HG03280 (cell line): ENCODE data around the gene DSCAM.
"Not testable (repeated sequence)": the region's sequence is repeated elsewhere in the genome, so short reads cannot be mapped to it uniquely, and the experiment has no call there.

Experiments used
- ATAC-seq: cut with Tn5 transposase; IDR thresholded peaks from one replicate; pipeline ENCODE4 v1.9.1; 2021; ENCODE audit warnings: mild to moderate bottlenecking, moderate library complexity; ENCODE audit not compliant: unreplicated experiment

The DSCAM gene

GRCh38 chr21:40270047-40270446, 576.9 kb downstream of the DSCAM start:
- ATAC-seq = no peak

DNA sequence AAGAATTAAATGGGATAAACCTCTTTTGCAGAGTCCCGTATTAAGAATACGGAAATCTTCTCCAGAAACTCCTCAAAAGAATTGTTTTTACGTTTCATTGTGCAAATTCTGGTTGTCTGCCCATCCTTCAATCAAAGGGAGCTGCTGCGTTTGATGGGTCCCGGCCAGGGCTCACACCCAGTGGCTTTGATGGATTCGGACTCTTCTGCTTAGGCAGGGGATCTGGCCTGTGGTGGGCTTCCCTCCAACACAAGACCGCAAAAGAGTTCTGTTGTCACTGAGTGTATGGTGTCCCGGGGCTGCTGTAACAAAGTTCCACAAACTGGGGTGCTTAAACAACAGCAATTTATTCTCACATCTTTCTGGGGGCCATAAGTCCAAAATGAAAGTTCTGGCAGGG, 577.7 kb downstream of the DSCAM start:
- no peak for ATAC-seq

DNA sequence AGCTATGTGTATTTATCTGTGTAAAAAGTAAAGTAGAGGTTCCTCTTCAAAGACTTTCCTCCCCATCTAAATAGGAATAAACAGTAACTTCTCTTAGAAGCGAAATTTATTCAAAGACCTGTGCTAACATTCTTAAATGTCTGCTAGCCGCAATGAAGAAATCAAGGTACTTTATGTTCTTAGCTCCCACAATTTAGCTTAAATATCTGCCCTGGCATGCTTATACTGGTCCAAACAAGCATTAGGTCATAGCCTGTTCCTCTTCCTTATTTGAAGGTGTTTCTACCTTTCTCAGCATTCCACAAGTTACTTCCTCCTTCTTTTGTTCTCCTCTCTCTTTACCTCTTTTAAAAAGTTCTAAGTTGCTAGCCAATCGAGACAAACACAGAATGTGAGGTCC, 588.5 kb downstream of the DSCAM start:
- not testable (repeated sequence) for ATAC-seq

DNA sequence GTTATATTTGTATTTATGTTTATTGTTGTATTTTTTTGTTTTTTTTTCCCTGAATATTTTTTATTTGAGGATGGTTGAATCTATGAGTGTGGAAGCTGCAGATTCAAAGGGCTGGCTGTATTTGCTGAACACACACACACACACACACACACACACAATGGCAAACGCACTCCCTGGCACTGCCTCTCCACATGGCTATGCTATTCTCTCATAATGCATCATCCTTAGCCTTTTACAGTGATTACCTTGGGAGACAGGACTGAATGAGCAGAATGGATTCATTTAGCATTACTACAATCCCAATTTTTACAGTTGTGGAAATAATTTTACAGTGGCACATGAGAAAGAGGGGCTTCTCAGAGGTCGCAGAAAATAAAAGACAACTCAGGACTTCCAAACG, 589.6 kb downstream of the DSCAM start:
- ATAC-seq = no peak

DNA sequence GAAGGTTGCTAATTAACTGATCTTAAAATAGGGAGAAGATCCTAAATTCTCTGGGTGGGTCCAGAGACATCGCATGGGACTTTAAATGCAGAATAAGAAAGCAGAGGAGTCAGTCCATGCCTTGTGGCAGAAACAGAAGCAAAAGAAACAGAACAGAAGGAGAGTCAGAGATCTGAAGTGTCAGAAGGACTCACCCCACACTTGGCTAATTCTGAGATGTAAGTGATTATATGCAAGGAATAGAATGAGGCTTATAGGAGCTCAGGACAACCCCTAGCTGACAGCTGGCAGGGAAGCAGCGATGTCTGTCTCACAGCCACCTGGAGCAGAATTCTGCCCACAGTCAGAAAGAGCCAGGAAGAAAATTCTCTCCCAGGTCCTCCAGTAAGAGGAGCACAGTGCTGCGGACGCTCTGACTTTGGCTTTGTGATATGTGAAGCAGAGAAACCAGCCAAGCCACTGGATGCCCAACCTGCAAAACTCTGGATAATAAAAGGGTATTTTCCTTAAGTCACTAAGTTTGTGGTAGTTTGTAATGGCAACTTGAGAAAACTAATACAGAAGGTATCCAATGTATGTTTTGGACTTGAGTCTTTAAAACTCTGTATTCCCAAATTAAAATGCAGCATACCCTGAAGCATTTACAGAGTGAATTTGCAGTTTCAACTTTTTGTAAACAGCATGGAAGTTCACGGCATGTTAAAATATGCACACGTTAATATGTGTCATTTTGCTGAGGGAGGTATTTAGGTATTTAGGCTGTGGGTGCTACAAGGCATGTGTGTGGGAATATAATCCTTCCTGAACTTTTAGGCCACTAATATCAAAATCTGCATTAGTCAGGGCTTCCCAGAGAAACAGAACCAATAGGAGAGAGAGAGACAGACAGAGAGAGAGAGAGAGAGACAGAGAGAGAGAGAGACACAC, 591.2 kb downstream of the DSCAM start:
- no peak for ATAC-seq

- no peak for ATAC-seq
Measured at GRCh38 chr21:40254540-40255465, 592.2 kb downstream of the DSCAM start.

- ATAC-seq = no peak
Measured at GRCh38 chr21:40253112-40253511, 593.8 kb downstream of the DSCAM start.

DNA sequence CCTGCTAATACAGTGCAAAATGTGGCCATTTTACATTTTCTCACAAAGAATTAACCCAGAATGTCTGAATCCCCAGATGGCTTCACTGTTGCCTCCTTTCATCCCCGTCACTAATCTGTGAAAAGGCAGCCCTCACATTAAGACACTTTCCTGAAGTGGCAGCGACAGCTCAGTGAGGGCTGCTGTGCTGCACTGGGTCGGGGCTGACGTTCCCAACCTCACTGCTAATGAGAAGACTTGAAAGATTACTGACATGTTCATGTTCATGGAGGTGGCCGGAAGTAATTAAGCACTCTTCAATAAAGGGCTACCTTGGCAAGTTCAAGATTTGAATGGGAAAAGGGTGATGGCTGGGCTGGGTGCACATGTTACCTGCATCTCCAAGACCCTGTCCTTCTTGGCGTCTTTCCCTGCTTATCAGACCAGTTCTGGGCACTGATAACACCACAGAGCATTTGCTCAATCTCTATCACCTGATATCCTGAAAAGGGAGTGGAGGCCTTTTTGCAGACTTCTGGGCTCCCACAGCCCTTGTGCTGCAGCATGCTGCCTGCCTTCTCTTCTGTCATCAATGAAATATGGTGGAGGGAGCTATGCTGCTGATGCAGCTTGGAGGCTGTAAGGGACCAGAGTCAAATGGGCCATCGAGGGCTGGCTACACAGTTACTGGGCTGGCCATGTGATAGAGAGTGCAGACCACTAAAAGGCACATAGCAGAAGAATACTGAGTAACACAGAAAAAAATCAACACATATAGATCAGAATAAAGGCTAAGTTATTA, 596.3 kb downstream of the DSCAM start:
- no peak for ATAC-seq

DNA sequence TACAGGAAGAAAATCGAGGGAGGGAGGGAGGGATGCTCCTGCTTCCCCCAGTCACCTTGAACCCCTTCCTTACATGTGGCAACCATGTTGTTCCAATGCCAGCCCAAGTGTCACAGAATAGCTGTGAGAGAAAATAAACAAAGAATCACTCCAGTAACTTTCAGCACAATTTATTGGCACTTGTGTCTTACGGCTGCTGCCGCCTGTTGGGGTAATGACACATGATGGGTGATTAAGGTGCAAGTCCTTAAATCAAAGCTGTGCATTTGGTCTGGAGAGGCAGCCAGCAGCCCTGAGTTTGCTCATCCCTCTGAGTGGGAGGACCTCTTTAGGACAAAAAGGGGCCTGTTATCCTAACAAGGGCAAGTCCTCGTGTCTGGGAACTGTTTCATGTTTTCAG, 602.0 kb downstream of the DSCAM start:
- no peak for ATAC-seq

DNA sequence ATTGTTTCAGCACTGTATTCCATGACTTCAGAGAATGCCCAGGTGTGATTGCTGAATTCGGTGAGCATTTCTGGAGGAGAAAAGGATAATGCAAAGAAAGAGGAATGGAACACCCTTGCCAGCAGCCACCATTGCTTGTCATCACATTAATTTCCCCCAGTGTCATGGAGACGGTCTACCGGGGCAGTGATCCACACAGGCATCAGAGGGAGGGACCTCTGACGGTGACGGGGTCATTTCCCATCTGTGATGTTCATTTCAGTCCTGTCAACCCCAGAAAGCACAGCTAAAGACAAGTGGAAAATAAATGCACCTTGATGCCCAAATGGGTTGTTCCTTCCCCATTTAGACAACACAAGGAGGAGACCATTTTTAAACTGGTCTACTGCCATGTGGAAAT, 603.3 kb downstream of the DSCAM start:
- ATAC-seq = no peak

DNA sequence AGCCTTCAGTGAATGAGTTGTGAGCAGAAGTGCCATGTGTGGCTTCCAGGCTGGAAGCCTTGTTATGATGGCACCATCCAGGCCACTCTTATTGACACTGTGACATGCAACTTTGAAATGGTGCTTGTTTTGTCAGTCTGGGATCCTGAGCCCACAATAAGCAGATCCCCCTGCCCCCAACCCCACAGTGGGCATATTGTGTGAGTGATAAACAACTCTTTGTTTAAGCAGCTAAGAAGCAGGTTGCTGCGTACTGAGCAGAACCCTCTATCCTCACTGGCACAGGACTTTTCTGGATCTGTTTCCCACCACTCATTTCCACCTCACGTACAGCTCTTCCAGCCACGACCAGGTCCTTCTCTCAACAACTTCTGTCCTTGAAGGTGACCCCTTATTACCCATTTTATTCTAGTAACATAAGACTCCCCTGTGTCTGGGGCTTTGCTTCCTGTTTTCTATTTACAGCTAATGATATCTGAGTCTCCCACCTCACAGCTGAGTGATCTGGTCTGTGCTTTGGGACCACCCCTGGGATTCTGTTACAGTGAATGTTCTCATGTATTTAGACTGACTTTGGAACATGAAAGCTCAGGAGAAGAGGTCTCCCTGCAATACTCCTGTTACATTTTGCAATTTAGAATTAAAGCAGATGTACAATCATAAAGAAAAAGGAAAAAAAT, 604.2 kb downstream of the DSCAM start:
- ATAC-seq = no peak

DNA sequence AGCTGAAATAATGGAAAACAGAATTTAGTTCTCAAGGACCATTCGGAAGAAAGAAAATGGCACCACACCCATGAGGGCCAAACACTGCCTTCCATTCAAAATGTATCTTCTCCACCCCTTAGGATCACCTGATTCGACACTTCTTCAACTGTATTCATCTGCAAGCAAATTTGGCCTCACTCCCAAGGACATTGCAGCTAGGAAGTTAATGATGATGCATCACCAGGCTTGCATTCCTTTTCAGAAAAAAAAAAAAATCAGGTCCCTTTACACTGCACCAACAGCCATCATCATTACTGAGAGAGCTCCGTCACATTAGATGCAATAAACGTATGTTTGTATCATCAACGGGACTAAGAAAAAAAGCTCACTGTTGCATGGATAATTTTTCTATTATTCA, 611.4 kb downstream of the DSCAM start:
- no peak for ATAC-seq

DNA sequence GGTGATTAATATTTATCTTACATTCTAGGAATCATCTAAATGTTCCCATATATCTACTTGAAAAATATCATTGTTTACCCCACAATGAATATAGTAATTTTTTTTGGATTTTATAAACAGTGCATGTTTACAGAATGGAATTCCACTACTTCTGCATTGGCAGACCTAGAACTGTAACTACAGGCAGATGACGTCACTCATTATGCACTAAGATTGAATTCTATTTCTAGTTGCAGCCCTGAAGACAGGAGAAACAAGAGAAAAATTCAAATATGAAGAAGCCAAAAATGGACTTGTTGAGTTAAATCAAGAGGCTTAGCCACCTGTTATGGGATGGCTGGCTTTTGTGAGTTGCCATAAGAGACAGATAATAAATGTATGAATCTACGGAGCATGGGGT, 615.0 kb downstream of the DSCAM start:
- ATAC-seq = no peak

- ATAC-seq = no peak
Measured at GRCh38 chr21:40227096-40227495, 619.9 kb downstream of the DSCAM start.

- ATAC-seq = no peak
Measured at GRCh38 chr21:40215941-40216340, 631.0 kb downstream of the DSCAM start.

DNA sequence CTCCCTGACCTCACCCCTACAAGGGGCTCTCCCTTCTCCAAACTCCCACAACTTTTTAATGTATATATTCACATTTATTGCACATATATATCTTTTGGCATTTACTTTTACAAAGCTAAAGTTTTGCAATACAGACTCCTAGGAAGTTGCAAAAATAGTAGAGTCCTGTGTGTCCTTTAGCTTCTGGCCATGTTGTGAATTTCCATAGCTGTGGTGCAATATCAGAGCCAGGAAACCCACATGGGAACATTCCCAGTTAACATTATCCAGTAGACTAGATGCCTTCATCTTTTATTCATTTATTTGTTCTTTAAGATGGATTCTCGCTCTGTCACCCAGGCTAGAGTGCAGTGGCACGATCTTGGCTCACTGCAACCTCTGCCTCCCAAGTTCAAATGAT, 636.7 kb downstream of the DSCAM start:
- no peak for ATAC-seq

GRCh38 chr21:40208948-40209345, 638.0 kb downstream of the DSCAM start:
- no peak for ATAC-seq

GRCh38 chr21:40208206-40208947, 638.6 kb downstream of the DSCAM start:
- ATAC-seq = no peak

DNA sequence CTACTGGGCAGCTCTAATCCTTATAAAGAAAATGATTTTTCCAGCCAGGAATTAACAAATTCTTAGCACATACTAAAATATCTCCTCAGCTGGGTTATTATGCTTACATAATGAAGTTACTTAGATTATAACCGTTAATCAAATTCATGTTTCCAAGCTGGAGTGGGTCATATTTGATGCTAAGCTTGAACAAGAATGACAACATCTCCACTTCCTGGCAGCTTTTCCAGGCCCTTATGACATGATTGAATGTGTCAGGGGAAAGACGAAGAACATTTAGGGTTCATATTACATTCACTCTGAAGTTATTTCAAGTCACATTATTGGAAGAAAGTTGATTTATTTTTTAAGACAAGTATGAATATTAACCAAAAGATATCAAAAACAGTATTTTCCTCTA, 646.0 kb downstream of the DSCAM start:
- no peak for ATAC-seq

DNA sequence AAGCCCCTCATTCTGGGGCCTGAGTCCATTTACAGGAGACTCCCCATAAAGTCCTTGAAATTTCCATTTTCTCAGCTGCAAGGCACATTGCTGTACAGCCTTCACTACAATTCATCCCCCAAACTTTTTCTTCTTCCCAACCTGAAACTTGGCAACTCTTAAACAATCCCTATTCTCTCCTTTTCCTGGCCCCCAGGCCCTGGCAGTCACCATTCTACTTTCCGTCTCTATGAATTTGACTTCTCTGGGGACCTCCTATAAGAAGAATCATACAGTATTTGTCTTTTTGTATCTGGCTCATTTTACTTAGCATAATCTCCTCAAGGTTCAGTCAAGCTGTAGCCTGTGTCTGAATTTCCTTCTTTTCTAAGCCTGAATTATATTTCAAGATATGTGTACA, 646.8 kb downstream of the DSCAM start:
- no peak for ATAC-seq
